Activated gamma-delta T cell treated with anti-CD3 and anti-CD28 coated beads, Interleukin-2, amount 50 U/mL, for 16 hours (primary cell): ENCODE measurements around the gene REEP3.

Experiments
- DNase-seq: peaks from one replicate; pipeline ENCODE4 v3.0.0-alpha.2; 2020; ENCODE audit warnings: low read depth

REEP3 gene

DNA sequence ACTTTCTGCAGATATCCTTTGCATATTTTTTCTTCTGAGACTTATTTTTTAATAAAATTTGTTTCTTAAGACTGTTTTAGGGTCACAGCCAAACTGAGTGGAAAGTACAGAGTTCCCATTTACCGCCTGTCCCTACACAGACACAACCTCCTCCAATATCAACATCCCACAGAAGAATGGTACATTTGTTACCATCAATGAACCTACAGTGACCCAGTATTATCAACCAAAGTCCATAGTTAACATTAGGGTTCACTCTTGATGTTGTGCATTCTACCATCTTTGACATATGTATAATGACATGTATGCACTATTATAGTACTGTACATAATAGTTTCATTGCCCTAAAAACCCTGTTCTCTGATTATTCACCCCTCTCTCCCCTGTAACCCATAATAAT is 14.6 kb upstream of the REEP3 start:
- no peak for DNase-seq

DNA sequence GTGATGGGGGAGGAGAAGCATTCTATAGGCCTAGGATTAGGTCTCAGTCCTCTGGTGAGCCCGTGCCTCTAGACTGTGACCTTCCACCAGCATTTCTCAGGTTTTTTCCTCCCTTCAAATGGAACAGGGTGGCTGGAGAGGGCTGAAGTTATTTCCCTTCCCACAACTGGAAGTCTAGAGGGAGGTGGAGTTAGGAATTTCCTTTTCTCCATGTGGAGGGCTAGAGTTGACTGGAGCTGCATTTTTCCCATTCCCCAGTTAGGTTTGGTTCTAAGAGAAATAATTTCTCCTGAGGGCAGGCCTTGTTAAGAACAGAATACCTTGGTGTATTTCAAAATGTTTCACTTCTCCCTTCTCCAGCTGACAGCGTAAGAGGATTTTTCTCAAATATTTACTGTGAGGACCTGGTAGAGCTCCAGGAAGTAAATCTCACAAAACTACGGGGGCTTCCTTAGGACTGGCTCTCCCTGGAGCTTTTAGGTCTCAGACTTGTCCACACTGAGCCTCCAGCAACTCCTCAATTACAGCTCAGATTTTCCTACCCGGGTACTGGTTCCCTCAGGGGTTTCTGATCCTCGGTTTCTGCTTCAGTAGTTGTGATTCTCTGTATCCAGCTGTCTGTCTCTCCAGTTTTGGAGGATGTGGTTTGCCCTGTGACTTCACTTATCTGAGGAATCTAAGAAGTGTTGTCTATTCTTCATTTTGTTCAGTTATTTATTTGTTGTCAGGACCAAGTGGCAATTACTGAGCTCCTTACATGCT is 6.0 kb upstream of the REEP3 start:
- no peak for DNase-seq

GRCh38 chr10:63516207-63516606 is 5.0 kb upstream of the REEP3 start:
- no peak for DNase-seq

- no peak for DNase-seq
Observed at GRCh38 chr10:63518690-63519288, 2.4 kb upstream of the REEP3 start.

GRCh38 chr10:63521416-63522276 is 445 bp downstream of the REEP3 start:
- peak; percentile 7 for DNase-seq

- DNase-seq, result no peak
Observed at GRCh38 chr10:63522277-63522687, 1.1 kb downstream of the REEP3 start.

GRCh38 chr10:63522995-63523394 is 1.8 kb downstream of the REEP3 start:
- DNase-seq, result no peak

DNA sequence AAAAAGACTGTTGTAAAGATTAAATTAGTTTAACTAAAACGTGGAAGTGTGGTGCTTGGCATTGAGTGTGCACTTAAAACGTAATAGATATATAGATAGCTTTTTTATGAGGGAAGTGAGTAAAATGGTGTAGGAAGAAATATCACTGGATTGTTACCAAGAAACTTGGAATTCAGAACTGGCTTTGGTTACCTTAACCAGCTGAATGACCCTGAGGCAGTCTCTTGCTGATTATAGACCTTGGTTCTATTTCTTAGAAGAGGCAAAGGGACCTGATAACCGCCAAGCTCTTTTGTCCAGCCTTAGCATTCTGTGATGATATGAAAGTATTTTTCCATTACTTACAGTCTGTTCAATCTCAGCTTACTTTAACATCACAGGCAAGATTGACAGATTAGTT is 3.8 kb downstream of the REEP3 start:
- DNase-seq, result no peak

DNA sequence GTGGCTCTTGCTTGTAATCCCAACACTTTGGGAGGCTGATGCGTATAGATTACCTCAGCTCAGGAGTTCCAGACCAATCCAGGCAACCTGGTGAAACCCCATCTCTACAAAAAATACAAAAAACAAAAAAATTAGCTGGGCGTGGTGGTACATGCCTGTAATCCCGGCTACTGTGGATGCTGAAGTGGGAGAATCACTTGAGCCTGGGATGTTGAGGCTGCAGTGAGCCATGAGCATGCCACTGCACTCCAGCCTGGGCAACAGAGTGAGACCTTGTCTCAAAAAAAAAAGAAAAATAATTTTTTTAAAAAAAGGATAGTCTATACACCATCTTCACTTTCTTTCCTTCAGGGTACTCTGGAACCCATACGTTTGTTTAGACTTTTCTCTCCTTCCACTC is 6.2 kb downstream of the REEP3 start:
- no peak for DNase-seq

GRCh38 chr10:63528084-63528744 is 7.0 kb downstream of the REEP3 start:
- no peak for DNase-seq

GRCh38 chr10:63530409-63530808 is 9.2 kb downstream of the REEP3 start:
- DNase-seq, result no peak

DNA sequence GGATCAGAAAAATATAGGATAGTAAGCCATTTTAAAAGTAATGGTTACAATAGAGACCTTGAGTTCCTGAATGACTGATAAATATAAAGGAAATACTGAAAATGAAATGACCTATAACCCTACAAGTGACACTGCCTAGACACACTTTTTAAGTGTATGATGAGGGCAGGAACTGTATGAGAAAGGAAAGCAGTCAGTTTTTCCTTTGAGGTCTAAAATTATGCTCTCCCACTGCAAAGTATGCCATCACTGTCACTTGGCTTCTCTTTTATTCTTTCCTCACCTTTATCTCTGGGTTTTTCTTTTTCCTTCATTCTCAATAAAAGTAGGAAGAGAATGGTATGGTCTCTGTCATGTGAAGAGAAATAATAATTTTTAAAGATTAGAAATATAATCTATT is 13.5 kb downstream of the REEP3 start:
- no peak for DNase-seq

GRCh38 chr10:63536698-63537097 is 15.5 kb downstream of the REEP3 start:
- DNase-seq, result no peak

DNA sequence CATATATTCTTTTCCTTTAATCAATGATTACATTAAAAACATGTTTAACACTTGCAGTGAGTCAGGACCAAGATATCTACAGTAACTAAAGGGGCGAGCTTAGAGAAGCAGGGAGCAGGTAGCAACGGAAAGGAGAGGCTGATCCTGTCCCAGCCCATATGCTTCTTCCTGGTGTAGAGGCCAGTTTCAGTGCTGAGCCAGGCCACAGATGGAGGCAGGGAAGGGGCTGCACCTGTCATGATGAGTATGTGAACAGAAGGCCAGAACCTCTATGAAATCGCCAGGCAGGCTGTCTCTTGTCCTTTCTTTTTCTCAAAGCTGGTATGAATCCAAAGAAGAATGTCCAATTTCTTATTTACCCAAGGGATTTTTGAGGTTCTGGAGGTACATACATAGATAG is 16.3 kb downstream of the REEP3 start:
- DNase-seq, result no peak

GRCh38 chr10:63539377-63539776 is 18.2 kb downstream of the REEP3 start:
- no peak for DNase-seq

DNA sequence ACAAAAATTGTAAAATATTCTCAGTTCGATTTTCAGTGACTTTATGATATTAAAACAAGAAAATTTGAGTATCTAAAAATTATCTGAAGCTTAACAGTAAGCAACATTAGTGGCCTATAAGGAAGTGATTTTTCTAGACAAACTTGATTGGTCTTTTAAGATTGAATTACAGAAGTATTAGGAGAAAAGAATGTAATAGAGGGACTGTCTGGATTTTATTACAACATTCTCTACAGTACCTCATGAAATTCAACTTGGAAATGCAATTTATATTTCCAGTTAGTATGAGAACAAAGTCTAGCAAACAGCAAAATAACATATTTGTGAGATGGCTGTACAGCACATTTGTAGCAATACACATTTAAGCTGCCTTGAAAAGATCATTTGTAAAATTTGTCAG is 18.8 kb downstream of the REEP3 start:
- DNase-seq, result no peak

DNA sequence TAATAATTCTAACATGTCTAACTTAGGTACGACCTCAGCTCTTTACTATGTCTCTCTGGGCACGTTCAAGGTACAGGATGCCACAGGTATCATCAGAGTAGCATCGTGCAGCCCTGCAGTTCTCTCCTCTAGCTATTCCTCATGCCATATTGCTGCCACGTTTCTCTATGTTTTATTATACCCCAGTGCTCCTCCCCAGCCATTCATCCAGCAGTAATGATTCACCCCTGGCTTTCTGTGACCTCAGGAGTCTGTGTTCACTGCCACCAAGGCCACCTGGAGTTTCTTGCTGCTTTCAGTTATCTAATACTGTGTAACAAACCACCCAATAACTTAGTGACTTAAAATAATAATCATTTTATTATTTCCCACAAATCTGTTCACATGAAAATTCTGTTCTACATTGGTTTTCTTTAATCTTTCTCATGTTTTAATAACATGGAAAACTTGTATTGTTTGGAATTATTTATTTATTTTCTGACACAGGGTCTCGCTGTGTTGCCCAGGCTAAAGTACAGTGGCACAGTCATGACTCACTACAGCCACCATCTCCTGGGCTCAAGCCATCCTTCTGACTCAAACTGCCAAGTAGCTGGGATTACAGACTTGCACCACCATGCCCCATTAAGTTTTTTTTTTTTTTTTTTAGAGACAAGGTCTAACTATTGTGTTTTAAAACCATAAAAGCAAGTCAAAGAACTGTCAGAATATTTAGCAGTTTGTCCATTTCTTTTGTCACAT is 21.8 kb downstream of the REEP3 start:
- no peak for DNase-seq

- DNase-seq, result no peak
Observed at GRCh38 chr10:63543576-63543962, 22.4 kb downstream of the REEP3 start.

- DNase-seq, result no peak
Observed at GRCh38 chr10:63544418-63544817, 23.2 kb downstream of the REEP3 start.

- DNase-seq, result no peak
Observed at GRCh38 chr10:63547628-63548360, 26.6 kb downstream of the REEP3 start.

DNA sequence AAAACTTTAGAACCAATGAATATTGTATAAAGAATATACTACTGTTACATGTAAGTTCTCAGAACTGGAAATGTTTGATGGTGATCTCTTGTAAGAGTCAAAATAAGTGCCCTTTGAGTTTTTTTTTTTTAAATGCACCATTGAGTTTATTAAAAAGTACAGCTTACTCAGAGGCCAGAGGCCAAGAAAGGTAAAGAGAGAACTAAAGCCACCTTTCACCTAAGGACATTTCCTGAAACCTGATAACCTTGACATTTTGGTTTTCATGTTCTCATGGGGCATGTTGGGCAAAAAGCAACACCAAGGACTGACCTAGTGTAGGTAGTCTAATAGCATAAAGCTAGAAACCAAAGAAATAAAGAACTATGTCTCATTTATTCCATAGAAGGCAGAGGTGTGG is 27.7 kb downstream of the REEP3 start:
- no peak for DNase-seq
